K562 (cell line): ENCODE measurements around the gene ADAT2. TPM values are rescaled to one million over a fixed set of nuclear protein-coding genes. Genes with fewer than 3 reads are reported as not detected.

Source experiments
- ATAC-seq: fragments of 200-7000 bp; cut with Tn5 transposase; 3 replicates; pipeline ENCODE4 v1.9.1; 2020; ENCODE audit warnings: moderate library complexity
- BruUV-seq: library from RNA; stranded (reverse); fragments of 400-500 nt; replicated peaks from 2 replicates; lab custom pipeline; 2021; lab: Mats Ljungman, UMichigan
- CTCF ChIA-PET: fragments of 300-600 bp; formaldehyde crosslinking; extraction: SDS; loops from one replicate; lab custom pipeline; 2021; ENCODE audit warnings: low intra/inter-chr PET ratio; lab: Yijun Ruan, JAX
- POLR2A ChIA-PET: fragments of 300-600, 350-650 bp; sonication (Branson Sonifier 250); formaldehyde crosslinking; extraction: SDS; loops from one replicate; lab custom pipeline; 2021; ENCODE audit warnings: antibody characterized with exemption, inconsistent platforms; lab: Yijun Ruan, JAX
- DNase-seq, 4 experiments: peaks; one replicate each; pipeline versions ENCODE4 v3.0.0 to v3.0.0-alpha.2; 2011 to 2018; ENCODE audit warnings: low spot score in 3 of 4, mixed read lengths in 3 of 4; ENCODE audit errors: extremely low read depth in 1 of 4
- FAIRE-seq: peaks from 2 replicates; lab custom pipeline; 2011; peaks lifted over from hg19 to GRCh38; lab: Jason Lieb, UNC
- H2AFZ ChIP-seq: 2 replicates; pipeline ENCODE4 v1.6.0; 2011; ENCODE audit warnings: low read depth, low read length, control low read depth, inconsistent platforms
- H3K27ac ChIP-seq: fragments of 200-600 bp; 3 replicates; pipeline ENCODE4 v1.8.0; 2011; ENCODE audit warnings: low read depth, mild to moderate bottlenecking, control low read depth, inconsistent platforms, low read length, moderate library complexity, mixed read lengths; ENCODE audit errors: extremely low read depth
- H3K27me3 ChIP-seq, 2 experiments: fragments of 300-600 bp in 1 of 2; 2 replicates in 1 of 2; 3 replicates in 1 of 2; pipeline versions ENCODE4 v1.6.0 to v1.8.0; 2011; ENCODE audit warnings: inconsistent platforms in 2 of 2, low read length in 2 of 2, mild to moderate bottlenecking in 1 of 2, mixed read lengths in 1 of 2, moderate library complexity in 1 of 2; ENCODE audit not compliant: control insufficient read depth in 2 of 2, insufficient read depth in 2 of 2
- H3K36me3 ChIP-seq: fragments of 300-600 bp; 3 replicates; pipeline ENCODE4 v1.8.0; 2011; ENCODE audit warnings: mild to moderate bottlenecking, low read length, inconsistent platforms; ENCODE audit not compliant: control insufficient read depth, insufficient read depth
- H3K4me1 ChIP-seq, 2 experiments: fragments of 200-600 bp in 1 of 2; replicated peaks in 1 of 2; 2 replicates in 1 of 2; 3 replicates in 1 of 2; pipeline versions ENCODE4 v1.5.1 to v1.8.0; 2011; ENCODE audit warnings: inconsistent platforms in 2 of 2, low read length in 2 of 2, mild to moderate bottlenecking in 1 of 2, mixed read lengths in 1 of 2, moderate library complexity in 1 of 2; ENCODE audit not compliant: control insufficient read depth in 2 of 2, insufficient read depth in 2 of 2
- H3K4me2 ChIP-seq: 2 replicates; pipeline ENCODE4 v1.6.1; 2011; ENCODE audit warnings: low read length, control low read depth, inconsistent platforms, mixed read lengths; ENCODE audit not compliant: insufficient read depth
- H3K4me3 ChIP-seq: fragments of 200-600 bp; sonication (generic), shearing (Covaris generic); 2 replicates; pipeline ENCODE4 v1.5.1; 2016; ENCODE audit warnings: control low read depth, inconsistent platforms
- H3K79me2 ChIP-seq: fragments of 200-600 bp; 3 replicates; pipeline ENCODE4 v1.8.0; 2011; ENCODE audit warnings: low read length, inconsistent platforms; ENCODE audit not compliant: control insufficient read depth, insufficient read depth
- H3K9ac ChIP-seq, 2 experiments: 2 replicates each; pipeline versions ENCODE4 v1.6.0 to v1.6.1; 2011; ENCODE audit warnings: low read depth in 2 of 2, low read length in 2 of 2, control low read depth in 1 of 2, inconsistent platforms in 1 of 2, mild to moderate bottlenecking in 1 of 2, mixed read lengths in 1 of 2; ENCODE audit not compliant: insufficient read depth in 1 of 2
- H3K9me1 ChIP-seq: one replicate; pipeline ENCODE4 v1.6.0; 2011; ENCODE audit warnings: inconsistent platforms, mild to moderate bottlenecking, low read length, moderate library complexity; ENCODE audit not compliant: control insufficient read depth, insufficient read depth
- H3K9me3 ChIP-seq: replicated peaks from 2 replicates; pipeline ENCODE4 v1.5.1; 2011; ENCODE audit warnings: low read depth, low read length, inconsistent platforms; ENCODE audit not compliant: control insufficient read depth, insufficient read depth
- H4K20me1 ChIP-seq: replicated peaks from 2 replicates; pipeline ENCODE4 v1.6.1; 2011; ENCODE audit warnings: low read length, inconsistent platforms, mixed read lengths; ENCODE audit not compliant: control insufficient read depth, insufficient read depth
- BACH1 ChIP-seq: fragments of 200-800 bp; sonication (Bioruptor generic); IDR thresholded peaks from 2 replicates; pipeline ENCODE4 v1.6.1; 2016; ENCODE audit warnings: missing genetic modification characterization, missing compliant biosample characterization
- CBFA2T3 ChIP-seq: fragments of 450-650 bp; IDR thresholded peaks from 2 replicates; pipeline ENCODE4 v1.6.1; 2017
- LCOR ChIP-seq: sonication (generic); formaldehyde crosslinking; IDR thresholded peaks from 2 replicates; pipeline ENCODE4 v1.8.0; 2022; ENCODE audit warnings: mild to moderate bottlenecking, missing genetic modification reagents
- MEIS2 ChIP-seq: fragments of 450-650 bp; IDR thresholded peaks from 2 replicates; pipeline ENCODE4 v1.6.1; 2014; ENCODE audit warnings: mild to moderate bottlenecking; ENCODE audit not compliant: partially characterized antibody
- MLLT1 ChIP-seq, 2 experiments: fragments of 450-650 bp; IDR thresholded peaks; 2 replicates each; pipeline ENCODE4 v1.6.1; 2016
- NFRKB ChIP-seq: fragments of 450-650 bp; IDR thresholded peaks from 2 replicates; pipeline ENCODE4 v1.6.1; 2016; ENCODE audit warnings: low read depth
- SOX6 ChIP-seq: fragments of 450-650 bp; IDR thresholded peaks from 2 replicates; pipeline ENCODE4 v1.6.1; 2014; ENCODE audit warnings: mild to moderate bottlenecking
- TCFL5 ChIP-seq: fragments of 250-450 bp; sonication (Bioruptor Pico); conservative IDR thresholded peaks from 2 replicates; pipeline ENCODE4 v1.6.1; 2021; ENCODE audit warnings: mild to moderate bottlenecking, moderate library complexity, matching md5 sums
- TSC22D4 ChIP-seq: fragments of 450-650 bp; IDR thresholded peaks from 2 replicates; pipeline ENCODE4 v1.6.1; 2016; ENCODE audit warnings: missing genetic modification characterization, missing biosample characterization, control low read depth
- ZBED1 ChIP-seq: IDR thresholded peaks from 2 replicates; pipeline ENCODE4 v1.6.1; 2014
- ZNF407 ChIP-seq: fragments of 450-650 bp; IDR thresholded peaks from 2 replicates; pipeline ENCODE4 v1.6.1; 2016; ENCODE audit warnings: low read depth
- ZNF408 ChIP-seq: fragments of 250-450 bp; sonication (Bioruptor Pico); IDR thresholded peaks from 2 replicates; pipeline ENCODE4 v1.4.0; 2020; ENCODE audit warnings: low read depth, mild to moderate bottlenecking, moderate library complexity
- WGBS: fragments of 100-300 bp; shearing (Covaris generic); methylation state at CpG from one replicate; pipeline ENCODE4 v1.1.6; 2016; ENCODE audit warnings: low coverage, mixed read lengths; ENCODE audit not compliant: insufficient coverage; ENCODE audit errors: missing lambda C conversion rate; 5-methylcytosine and 5-hydroxymethylcytosine counted together
- in situ Hi-C: fragments of 300-500 bp; cut with MboI; formaldehyde crosslinking; loops from 4 replicates; pipeline ENCODE4 v1.15.0; 2018; ENCODE audit warnings: inconsistent platforms, mixed read lengths
- intact Hi-C: fragments of 100-400 bp; cut with micrococcal nuclease; formaldehyde crosslinking; loops from 2 replicates; pipeline ENCODE4 v1.14.2; 2022
- polyA plus RNA-seq, 8 experiments: library from polyadenylated mRNA; depleted of rRNA in 4 of 8; stranded (reverse) in 5 of 8; unstranded in 3 of 8; fragments of >200 nt; fragmentation: Nextera tagmentation in 2 of 8; fragmentation: Illumina TruSeq in 1 of 8; extraction: Ambion mirVana in 2 of 8; extraction: Trizol in 1 of 8; gene quantifications; 2 replicates each; pipeline versions ENCODE4 v1.2.1 to v1.2.3, GENCODE V29; 2011 to 2014; ENCODE audit warnings: inconsistent platforms in 1 of 8, missing spikeins in 1 of 8
- total RNA-seq, 7 experiments: library from RNA; depleted of rRNA in 6 of 7; stranded (reverse); fragments of >200 nt in 6 of 7; fragmentation: Illumina TruSeq in 2 of 7; extraction: Trizol in 2 of 7; gene quantifications; 2 replicates each; pipeline versions ENCODE4 v1.2.1 to v1.2.3, GENCODE V29; 2011 to 2021; ENCODE audit warnings: low replicate concordance in 1 of 7

The ADAT2 gene
- total and polyA plus RNA-seq, 9 of the 15 experiments (the other 6 are each of a cell fraction or from before 2014, with no cell fraction given), result 13.0 to 62.5 (median 31.7) TPM

- 0 out of 2 replicates have a peak, but pooled peaks cover 3% of the 10 kb centered on the region for H4K20me1 ChIP-seq
- H3K4me2 ChIP-seq, result no peak overlapping the region
- no peaks in the 10 kb centered on the region for H3K36me3 ChIP-seq
- H2AFZ ChIP-seq, result no peak overlapping the region
- H3K4me1 ChIP-seq, result no peaks in the 10 kb centered on the region; a peak in 1 of 5 replicates
- DNase-seq (no peak), FAIRE-seq (no peak), ATAC-seq (no peak)
- H3K9me1 ChIP-seq, result no peaks in the 10 kb centered on the region
- H3K9ac ChIP-seq, result no peak overlapping the region
- no peaks in the 10 kb centered on the region for H3K79me2 ChIP-seq
- no peak overlapping the region for H3K27ac ChIP-seq
- 0% methylated on average over 1 of the region's 1 CpG for WGBS
- CTCF ChIA-PET, result interaction anchor here (0.6 to 0.7 kb wide), 2 partner anchors 15 to 767 kb away, joined by 4 read pairs; no protein-coding TSS in a partner anchor
- H3K4me3 ChIP-seq, result no peak overlapping the region
- no TSS peak for BruUV-seq
- intact Hi-C loops, result no loop called here
- in situ Hi-C loops, result no loop called here
- peaks cover 0 to 6% of the 10 kb centered on the region in 2 experiments; a peak in 3 of 5 replicates for H3K27me3 ChIP-seq
- POLR2A ChIA-PET, result interaction anchor here (0.7 to 1.1 kb wide), 2 partner anchors 10 to 686 kb away, joined by 4 read pairs; no protein-coding TSS in a partner anchor
- no peaks in the 10 kb centered on the region for H3K9me3 ChIP-seq
- TF ChIP-seq SOX6 (no peak), ZNF408 (no peak), NFRKB (no peak), ZBED1 (no peak), LCOR (CRISPR knock-in tag) (no peak), TCFL5 (CRISPR knock-in tag) (no peak), CBFA2T3 (peak; percentile 50), MEIS2 (no peak), TSC22D4 (no peak), ZNF407 (no peak), MLLT1 (IDR thresholded peaks at IDR 0.05) (no peak), BACH1 (tag) (no peak)
Observed at GRCh38 chr6:143410859-143411270, 39.6 kb downstream of the ADAT2 start.
